Left colon (tissue), 2 donors: ENCODE results near the gene EPHA1. TPM values are rescaled to one million over a fixed set of nuclear protein-coding genes. Genes with fewer than 3 reads are reported as not detected.

Experiments used
- ATAC-seq: fragments of 200-7000 bp; cut with Tn5 transposase; one replicate; pipeline ENCODE4 v1.9.1; 2020; ENCODE audit warnings: mild to moderate bottlenecking, moderate library complexity
- DNase-seq, 2 donors: peaks; one replicate each; pipeline ENCODE4 v3.0.0-alpha.2; 2020
- intact Hi-C, 2 donors: fragments of 100-400 bp; cut with DNase I in 1 of 2; cut with micrococcal nuclease in 1 of 2; formaldehyde crosslinking; loops; one replicate each; pipeline versions ENCODE4 v1.11.2 to v1.14.0; 2022; cut with DNase I, micrococcal nuclease
- long read RNA-seq: library from polyadenylated mRNA; unstranded; transcript quantifications from one replicate; pipeline ENCODE4 v2.0.0, GENCODE V29; 2021
- total RNA-seq, 2 donors: library from RNA; stranded (reverse); fragmentation: NEBNext Ultra II Directional; extraction: Animal tissue kit (Norgen Biotek cat#: 25700); gene quantifications; one replicate each; pipeline ENCODE4 v1.2.1, GENCODE V29; 2021
- donor health status: DM: no; HTN: no; CAD: no.
- donor health status: DM: yes; HTN: yes; CAD: no.

Gene EPHA1
- 10 to 100 TPM; 18.2 to 25.1 TPM for total RNA-seq
- long read RNA-seq, transcript EPHA1-201 (18 exons, 3,363 nt), result major isoform, 8 of 21 reads
- long read RNA-seq, partial matches to known transcripts, result 7 of 21 reads
- long read RNA-seq, other reads (novel, unspliced or antisense), result 6 of 21 reads

DNA sequence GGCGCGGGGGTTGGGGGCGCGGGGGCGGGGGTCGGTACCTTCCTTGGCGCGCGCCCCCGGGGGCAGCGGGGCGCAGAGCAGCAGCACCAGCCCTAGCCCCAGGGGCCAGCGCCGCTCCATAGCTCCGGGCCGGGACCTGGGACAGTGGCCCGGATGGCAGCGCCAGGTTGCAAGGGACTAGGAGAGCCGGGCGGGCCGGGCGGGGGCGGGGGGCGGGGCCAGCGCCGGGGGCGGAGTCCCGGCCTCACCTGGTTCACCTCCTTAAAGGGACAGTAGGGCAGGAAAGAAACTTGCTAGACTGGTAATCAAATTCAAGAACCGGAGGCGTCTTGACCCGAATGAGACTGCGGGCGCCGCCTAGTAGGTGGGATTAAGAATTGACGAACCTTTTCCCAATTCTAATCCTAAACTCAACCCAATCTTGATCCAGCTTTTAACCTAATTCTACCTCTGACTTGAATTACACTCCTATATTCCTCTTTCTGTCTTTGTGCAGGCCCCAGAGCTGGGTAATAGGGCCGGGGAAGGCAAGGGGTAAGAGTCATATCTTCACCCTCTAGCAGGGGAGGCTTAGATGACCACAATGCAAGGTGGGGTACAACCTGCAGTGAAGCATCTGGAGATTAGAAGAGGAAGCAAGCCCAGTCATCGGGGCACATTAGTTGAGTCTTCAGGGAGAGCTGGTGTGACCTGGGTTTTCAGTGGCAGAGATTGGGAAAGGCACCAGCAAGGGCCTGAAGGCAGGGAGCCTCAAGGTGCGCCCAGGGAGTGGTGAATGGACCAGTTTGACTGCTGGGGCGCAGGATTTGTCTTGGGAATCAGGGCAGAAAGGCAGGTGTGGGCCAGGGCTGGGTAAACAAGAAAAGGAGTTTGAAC, at the start of gene EPHA1:
Gene EPHA1 (minus strand): TSS at position 171 of the 876 bp plus-strand sequence. CDS start 51 bp downstream, at position 120.
- DNase-seq (peak; percentile 56 to 80), ATAC-seq (peak; percentile 91)
- intact Hi-C loops, result no loop called here

DNA sequence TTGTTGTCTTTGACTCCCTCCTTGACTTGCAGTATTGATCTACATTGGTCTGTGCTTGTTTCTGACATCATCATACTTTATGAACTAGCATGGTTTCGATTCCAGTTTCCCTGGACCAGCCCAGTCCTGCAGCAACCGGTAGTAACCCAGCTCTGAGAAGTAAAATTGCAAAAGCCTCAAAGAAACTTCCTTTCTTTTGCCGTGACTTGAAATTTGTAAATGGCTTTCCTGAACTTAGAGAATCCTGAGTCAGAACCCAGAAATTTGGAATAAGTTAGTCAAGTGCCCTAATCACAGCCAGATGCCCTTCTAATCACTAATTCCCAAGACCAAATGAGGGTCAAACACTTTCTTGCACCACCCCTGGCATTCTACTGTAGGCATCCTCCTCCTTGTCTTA, 49.6 kb upstream of the EPHA1 start:
- DNase-seq, result no peak

DNA sequence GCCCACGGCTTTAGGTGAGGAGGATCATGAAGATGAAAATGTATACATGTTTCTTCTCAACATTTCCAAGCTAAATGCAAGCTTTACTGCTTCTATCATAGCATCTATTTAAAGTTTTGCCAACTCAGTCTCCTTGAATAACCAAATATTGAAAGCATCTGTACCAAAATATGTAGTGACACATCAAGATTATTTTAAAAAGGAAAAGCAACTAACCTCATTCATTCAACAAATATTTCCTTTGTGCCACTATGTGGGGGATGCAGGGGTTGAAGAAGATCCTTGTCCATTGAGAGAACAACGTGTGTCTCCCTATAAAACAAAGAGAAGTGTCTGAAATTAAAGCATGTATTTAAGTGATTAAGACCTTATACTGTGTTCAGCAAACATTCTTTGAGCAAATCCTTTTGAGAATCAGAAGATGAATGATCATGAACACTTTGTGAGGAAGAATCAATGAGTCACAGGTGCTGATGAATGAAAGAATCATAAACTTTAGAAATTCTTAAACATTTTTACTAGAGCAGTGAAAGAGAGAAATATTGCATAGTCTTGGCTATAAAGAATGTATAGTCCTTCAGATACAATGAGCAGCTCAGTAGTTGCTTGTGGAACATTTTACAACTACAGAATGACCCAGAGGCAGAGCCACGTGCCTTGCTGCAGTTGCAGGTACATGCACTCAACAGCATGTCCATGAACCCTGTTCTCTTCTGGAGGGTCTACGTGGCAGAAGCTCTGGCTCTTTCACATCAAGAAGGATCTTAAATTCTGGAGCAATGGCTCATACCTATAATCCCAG, 48.5 kb upstream of the EPHA1 start:
- intact Hi-C loops, result no loop called here
- no peak for ATAC-seq

More for the DNA sequence above, 49.6 kb upstream of the EPHA1 start:
- ATAC-seq, result no peak
- intact Hi-C loops, result no loop called here

DNA sequence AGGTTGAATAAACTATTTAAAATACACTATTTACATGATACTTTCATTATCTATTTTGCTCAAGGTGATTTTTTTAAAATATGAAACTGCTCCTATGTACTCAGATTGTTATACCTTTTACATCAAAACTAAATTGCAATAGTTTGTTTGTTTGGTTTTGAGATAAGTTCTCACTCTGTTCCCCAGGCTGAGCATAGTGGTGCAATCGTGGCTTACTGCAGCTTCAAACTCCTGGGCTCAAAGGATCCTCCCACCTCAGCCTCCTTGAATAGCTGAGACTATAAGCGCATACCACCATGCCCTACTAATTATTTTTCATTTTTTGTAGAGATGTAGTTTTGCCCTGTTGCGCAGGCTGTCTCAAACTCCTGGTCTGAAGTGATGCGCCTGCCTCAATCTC, 47.3 kb upstream of the EPHA1 start:
- intact Hi-C loops, result no loop called here
- ATAC-seq (no peak), DNase-seq (no peak)

More for the DNA sequence above, 48.5 kb upstream of the EPHA1 start:
- no peak for DNase-seq

DNA sequence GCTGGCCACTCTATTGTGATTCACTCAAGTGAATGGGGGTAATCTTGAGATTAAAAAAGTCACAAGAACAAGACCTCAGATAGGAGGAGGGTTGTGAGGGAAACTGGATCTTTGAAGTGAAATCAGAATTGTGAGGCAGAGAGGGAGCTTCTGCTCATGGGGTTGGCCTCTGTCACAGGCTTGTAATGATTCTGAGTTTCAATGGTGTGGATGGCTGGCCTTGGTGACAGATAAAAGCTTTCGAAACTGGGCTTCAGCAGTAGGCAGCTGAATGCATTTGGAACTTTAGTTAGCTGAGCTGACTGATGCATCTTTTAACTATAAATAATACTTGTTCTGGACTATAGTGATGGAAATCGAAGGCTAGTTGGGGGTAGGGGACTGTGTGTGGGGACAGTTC, 46.8 kb upstream of the EPHA1 start:
- DNase-seq, result no peak
- intact Hi-C loops, result no loop called here
- no peak for ATAC-seq

DNA sequence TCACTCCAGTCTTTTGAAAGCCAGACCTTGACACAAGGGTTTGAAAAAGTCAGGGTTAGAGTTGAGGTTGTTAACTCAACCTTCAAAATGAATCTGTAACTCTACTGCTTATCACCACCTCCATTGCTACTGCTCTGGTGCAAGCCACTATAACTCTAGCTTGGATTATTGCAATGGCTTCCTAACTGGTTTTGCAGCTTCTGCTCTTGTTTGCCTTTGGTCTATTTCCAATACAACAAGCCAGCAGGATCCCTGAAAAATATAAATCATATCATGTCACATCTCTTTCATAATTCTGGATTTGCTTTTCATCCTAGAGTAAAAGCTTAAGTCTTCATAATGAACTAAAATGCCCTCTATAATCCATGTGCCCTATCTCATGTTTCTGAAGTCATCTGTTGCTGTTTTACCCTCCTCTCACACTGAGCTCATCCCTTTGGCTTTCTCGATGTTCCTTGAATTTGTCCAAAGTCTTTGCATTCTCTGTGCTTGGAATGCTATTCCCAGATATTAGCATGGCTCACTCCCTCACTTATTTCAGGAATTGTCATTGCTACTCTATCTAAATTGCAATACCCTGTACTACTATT, 45.5 kb upstream of the EPHA1 start:
- no peak for ATAC-seq
- intact Hi-C loops, result no loop called here

DNA sequence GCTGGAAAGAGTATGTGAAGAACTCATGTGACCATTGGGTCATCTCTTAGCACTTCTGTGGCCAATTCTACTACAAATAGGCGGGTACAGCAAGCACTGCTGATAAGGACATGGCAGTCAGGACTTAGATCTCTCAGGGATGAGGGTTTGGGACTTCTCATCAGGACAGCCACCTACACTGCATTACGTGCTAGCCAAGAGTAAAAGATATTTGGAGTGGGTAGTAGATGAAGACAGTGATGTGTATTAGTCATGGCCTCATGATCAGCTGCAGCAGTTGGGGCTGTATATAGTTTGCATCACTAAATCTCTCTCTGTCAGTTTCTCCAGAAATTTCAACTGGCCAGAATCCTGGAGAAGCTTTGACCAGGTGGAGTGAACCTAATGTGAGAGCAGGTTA, 43.8 kb upstream of the EPHA1 start:
- DNase-seq, result no peak
- intact Hi-C loops, result no loop called here
- no peak for ATAC-seq

More for the DNA sequence above, 45.5 kb upstream of the EPHA1 start:
- no peak for DNase-seq

DNA sequence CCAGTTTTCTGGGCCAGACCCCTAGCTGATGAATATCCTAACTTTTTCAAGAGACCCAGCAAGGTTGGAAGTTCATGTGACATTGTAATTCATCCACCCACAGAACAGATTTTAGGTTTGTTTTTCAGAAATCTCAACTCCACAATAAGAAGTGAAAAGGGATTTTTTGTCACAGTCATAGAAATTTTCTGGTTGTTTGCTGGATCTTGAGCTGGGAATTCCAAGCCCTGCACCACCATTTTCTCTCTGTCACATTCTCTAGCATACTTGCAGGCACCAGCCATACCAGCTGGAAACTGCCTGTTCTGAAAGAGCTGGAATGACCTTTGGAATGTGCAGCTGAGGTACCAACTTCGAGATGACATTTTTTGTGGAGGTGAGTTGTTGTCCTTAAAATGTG, 43.1 kb upstream of the EPHA1 start:
- no peak for ATAC-seq
- DNase-seq, result no peak
- intact Hi-C loops, result no loop called here

DNA sequence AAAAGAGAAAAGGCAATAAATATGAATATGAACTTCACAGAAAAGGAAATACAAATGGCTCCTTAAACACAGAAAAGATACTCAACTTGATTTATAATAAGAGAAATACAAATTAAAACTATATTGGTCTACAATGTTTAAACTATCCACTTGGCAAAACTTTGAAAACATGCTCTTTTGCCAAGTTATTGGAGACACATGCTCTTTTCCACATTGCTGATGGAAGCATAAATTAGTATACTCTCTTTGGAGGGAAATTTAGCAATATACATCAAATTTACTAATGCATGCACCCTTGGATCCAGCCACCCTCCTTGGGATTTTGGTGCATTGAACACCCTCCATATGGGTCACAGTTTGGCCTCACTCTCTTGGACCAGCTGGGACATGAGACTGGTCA, 42.5 kb upstream of the EPHA1 start:
- intact Hi-C loops, result no loop called here
- DNase-seq (no peak), ATAC-seq (no peak)

DNA sequence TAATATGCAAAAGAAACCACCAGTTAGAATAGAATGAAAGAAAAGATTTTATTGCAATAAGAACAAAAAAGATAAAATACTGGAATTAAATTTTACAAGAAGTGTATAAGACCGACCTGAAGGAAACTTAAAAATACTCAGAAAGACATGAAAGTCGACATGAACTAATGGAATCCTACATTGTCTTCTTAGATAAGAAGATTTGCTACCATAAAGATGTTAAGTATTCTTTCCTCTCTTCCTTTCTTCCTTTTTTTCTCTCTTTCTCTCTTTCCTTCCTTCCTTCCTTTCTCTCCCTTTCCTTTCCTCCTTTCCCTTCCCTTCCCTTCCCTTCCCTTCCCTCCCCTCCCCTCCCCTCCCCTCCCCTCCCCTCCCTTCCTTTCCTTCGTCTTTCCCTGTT, 41.1 kb upstream of the EPHA1 start:
- DNase-seq, result no peak
- intact Hi-C loops, result no loop called here
- ATAC-seq, result no peak

DNA sequence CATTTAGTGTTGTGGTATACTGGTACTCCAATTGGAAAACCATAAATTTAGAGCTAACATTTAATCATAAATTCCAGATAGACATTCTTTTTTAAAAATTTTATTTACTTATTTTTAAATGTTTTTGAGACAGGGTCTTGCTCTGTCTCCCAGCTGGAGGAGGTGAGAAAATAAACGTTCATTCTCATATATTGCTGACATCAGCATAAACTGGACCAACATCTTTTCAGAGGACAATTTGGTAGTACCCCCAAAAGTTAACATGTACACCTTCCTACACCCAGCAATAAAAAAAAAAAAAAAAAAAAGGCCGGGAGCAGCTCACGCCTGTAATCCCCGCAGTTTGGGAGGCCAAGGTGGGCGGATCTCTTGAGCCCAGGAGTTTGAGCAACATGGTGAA, 39.8 kb upstream of the EPHA1 start:
- intact Hi-C loops, result no loop called here
- ATAC-seq (no peak), DNase-seq (no peak)

DNA sequence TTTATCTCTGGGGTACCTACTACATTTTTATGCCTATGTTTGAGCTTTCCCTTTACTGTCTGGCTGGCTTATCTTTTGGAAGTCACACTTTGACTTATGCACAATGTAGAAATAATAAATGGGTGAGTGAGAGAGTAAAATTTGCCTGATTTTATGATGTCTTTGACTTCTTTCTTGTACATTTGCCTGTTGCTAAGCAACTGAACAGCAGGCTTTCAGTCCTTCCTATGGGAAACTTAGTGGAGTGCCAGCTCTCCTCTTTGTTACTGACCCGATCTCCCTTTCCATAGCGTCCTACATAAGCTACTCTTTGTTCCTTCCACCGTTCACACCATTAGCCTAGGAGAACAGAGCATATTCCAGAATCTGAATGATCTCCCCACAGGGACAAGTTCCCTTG, 38.8 kb upstream of the EPHA1 start:
- intact Hi-C loops, result no loop called here
- ATAC-seq, result no peak

DNA sequence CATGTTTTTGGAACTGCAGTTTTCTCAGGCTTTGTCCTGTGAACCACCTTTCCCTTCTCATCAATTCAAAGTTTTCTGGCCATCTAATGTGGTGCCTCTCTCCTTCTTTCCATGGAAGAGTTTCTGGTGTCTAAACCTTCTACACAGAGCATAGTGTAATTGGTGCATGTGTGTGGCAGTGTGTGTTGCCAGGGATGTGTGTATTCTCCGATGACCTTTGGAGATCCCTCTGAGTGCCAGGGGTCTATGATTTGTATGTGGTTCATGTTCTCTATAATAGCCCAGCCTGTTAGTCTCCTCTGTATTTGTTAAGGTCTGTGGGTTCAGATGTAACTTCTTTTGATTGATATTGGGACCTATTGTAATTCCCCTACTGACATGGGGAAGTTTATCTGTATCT, 36.1 kb upstream of the EPHA1 start:
- intact Hi-C loops, result no loop called here
- no peak for DNase-seq
- ATAC-seq, result no peak

More for the DNA sequence above, 38.8 kb upstream of the EPHA1 start:
- no peak for DNase-seq

DNA sequence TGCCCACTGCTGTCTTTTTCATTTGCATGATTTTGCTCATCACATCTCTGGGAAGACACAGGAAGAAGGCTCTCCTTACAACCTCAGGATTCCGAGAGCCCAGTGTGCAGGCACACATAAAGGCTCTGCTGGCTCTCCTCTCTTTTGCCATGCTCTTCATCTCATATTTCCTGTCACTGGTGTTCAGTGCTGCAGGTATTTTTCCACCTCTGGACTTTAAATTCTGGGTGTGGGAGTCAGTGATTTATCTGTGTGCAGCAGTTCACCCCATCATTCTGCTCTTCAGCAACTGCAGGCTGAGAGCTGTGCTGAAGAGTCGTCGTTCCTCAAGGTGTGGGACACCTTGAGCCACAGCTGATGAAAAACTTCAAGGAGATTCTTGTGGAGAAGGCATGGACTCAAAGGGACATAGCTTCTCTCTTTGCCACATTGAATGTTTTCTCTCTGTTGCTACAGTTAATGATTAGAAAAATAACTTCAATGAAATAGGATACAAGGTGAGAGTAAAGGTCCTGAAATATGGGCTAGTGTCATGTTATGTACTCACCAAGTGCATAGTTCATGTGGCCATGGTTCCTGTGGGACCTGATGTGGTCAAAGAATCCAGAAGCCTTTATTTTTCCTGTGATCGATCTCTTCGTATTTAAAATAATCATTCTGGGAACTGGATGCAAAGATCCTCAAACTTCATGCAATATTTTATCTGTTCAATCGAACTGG, 35.6 kb upstream of the EPHA1 start:
- ATAC-seq (no peak), DNase-seq (no peak)
- intact Hi-C loops, result no loop called here

DNA sequence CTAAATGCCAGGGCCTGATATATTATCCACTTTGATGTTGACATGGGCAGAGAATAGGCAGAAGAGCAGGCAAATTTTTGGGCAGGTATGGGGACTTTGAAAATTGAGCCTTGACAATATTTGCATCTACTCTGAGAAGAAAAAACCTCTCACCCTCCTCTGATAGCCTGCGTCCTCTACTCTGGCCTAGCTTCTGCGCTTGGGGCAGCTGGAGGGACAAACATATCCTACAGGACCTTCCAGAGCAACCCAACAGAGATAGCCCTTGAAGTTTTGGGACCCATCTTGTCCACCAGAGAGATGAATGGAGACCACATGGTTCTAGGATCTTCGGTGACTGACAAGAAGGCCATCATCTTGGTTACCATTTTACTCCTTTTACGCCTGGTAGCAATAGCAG, 34.5 kb upstream of the EPHA1 start, which contains the start of gene TAS2R60:
Gene TAS2R60 (plus strand): TSS at position 301 of the 400 bp plus-strand sequence. CDS start 0 bp downstream, at position 301.
- intact Hi-C loops, result no loop called here
- ATAC-seq (no peak), DNase-seq (no peak)

DNA sequence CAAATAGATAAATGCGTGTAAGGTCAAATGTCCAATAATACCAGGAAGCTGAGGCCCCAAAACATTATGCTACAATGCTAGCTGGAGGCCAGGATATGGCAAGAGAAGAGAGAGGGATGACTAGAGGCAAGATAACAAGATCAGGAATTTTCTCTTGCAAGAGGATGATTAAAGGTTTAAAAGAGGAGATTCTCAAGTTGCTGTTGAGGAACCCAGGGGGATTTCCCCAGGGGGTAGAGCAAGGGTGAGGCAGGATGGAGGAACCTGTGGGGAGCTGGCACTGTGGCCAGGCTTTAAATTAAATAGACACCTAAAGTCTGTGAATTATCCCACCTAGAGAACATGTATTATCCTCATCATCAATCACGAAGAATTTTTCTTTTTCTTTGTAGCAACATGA, 31.2 kb upstream of the EPHA1 start:
- intact Hi-C loops, result no loop called here
- no peak for DNase-seq
- no peak for ATAC-seq

DNA sequence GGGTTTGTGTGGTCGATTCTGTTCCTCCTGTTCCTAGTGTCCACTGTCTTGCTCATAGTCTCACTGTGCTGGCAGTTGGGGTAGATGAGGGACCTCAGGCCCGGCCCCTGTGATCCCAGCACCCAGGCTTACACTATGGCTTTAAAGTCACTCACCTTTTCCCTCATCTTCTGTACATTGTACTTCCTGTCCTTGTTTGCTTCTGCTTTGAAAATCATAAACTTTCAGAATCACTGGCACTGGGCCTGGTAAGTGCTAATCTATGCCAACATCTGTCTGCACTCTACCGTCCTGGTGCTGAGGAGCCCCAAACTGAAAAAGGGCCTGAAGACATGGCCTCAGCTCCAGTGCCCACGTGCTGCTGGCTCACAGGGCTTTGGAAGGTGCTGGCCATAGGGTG, 28.9 kb upstream of the EPHA1 start:
- ATAC-seq (peak; percentile 93), DNase-seq (peak in 1 of 2 donors; percentile 45)

DNA sequence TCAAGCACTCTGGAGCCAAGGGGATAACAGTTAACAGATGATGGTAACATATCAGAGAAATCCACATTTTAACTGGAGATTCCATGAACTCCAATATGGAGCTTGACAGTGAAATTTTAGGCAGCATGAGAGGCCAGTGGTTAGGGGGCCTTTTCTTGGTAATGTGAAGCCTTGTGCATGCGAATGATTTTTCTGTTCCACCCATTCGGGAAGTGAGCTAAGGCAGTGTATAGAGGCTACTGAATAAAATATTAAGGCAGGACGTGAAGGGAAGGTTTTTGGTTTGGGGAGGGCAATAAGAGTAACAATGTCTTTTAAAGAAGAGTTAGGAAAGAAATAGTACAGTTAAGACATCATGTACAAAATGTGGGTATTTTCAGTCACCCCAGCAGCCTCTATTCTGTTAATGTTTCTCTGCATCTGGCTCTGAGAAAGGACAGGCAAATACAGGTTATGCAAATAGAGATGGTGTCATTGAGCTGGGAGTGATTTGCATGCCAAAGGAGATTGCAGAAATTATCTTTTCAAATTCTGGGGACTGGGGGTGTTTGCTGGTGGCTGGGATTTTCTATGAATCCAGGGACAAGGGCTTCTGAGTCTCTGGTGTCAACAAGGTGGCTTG, 27.8 kb upstream of the EPHA1 start:
- DNase-seq, result no peak
- intact Hi-C loops, result no loop called here
- ATAC-seq, result no peak

More for the DNA sequence above, 28.9 kb upstream of the EPHA1 start:
- intact Hi-C loops, result no loop called here
